H9 (cell line): Measurements from ENCODE around the gene PCCA. TPM values are rescaled to one million over a fixed set of nuclear protein-coding genes. Genes with fewer than 3 reads are reported as not detected.

ENCODE experiments used
- DNase-seq: peaks from one replicate; pipeline ENCODE4 v3.0.0-alpha.2; 2017
- H2AFZ ChIP-seq: one replicate; pipeline ENCODE4 v1.6.1; 2013; ENCODE audit warnings: mild to moderate bottlenecking, low read length, control low read depth, moderate library complexity
- H2AK5ac ChIP-seq: 2 replicates; pipeline ENCODE4 v1.6.1; 2013; ENCODE audit warnings: low read length, control low read depth, mixed read lengths; ENCODE audit not compliant: insufficient read length
- H2BK120ac ChIP-seq: one replicate; pipeline ENCODE4 v1.6.1; 2013; ENCODE audit warnings: low read depth, mild to moderate bottlenecking, low read length, control low read depth, inconsistent platforms; ENCODE audit not compliant: poor library complexity, severe bottlenecking
- H2BK12ac ChIP-seq: 2 replicates; pipeline ENCODE4 v1.6.1; 2013; ENCODE audit warnings: low read length, control low read depth, mixed read lengths, low read depth; ENCODE audit not compliant: insufficient read length
- H2BK15ac ChIP-seq: 2 replicates; pipeline ENCODE4 v1.6.1; 2013; ENCODE audit warnings: low read depth, low read length, control low read depth
- H2BK20ac ChIP-seq: one replicate; pipeline ENCODE4 v1.6.1; 2013; ENCODE audit warnings: low read depth, mild to moderate bottlenecking, low read length, control low read depth, inconsistent platforms; ENCODE audit not compliant: poor library complexity, severe bottlenecking
- H2BK5ac ChIP-seq: 2 replicates; pipeline ENCODE4 v1.6.1; 2013; ENCODE audit warnings: low read length, control low read depth, mixed read lengths; ENCODE audit not compliant: insufficient read length
- H3K14ac ChIP-seq: 2 replicates; pipeline ENCODE4 v1.6.1; 2013; ENCODE audit warnings: low read length, control low read depth; ENCODE audit not compliant: insufficient read depth
- H3K18ac ChIP-seq: 2 replicates; pipeline ENCODE4 v1.6.1; 2013; ENCODE audit warnings: low read depth, mild to moderate bottlenecking, mixed read lengths, low read length, control low read depth; ENCODE audit not compliant: insufficient read length
- H3K23ac ChIP-seq: 2 replicates; pipeline ENCODE4 v1.6.1; 2013; ENCODE audit warnings: low read length, control low read depth, mixed read lengths, low read depth; ENCODE audit not compliant: insufficient read length
- H3K23me2 ChIP-seq: 2 replicates; pipeline ENCODE4 v1.6.1; 2013; ENCODE audit warnings: low read depth, mild to moderate bottlenecking, mixed read lengths, low read length, control low read depth; ENCODE audit not compliant: insufficient read length, poor library complexity, severe bottlenecking
- H3K27ac ChIP-seq: 2 replicates; pipeline ENCODE4 v1.5.1; 2013; ENCODE audit warnings: low read length, control low read depth, mixed read lengths, low read depth; ENCODE audit not compliant: insufficient read length
- H3K27me3 ChIP-seq: 2 replicates; pipeline ENCODE4 v1.6.1; 2013; ENCODE audit warnings: low read length, control low read depth, inconsistent platforms; ENCODE audit not compliant: insufficient read depth
- H3K4ac ChIP-seq: 2 replicates; pipeline ENCODE4 v1.6.1; 2013; ENCODE audit warnings: low read depth, mild to moderate bottlenecking, control low read depth, inconsistent platforms, low read length, moderate library complexity
- H3K4me1 ChIP-seq: 2 replicates; pipeline ENCODE4 v1.6.1; 2013; ENCODE audit warnings: low read length, control low read depth, inconsistent platforms; ENCODE audit not compliant: insufficient read depth
- H3K4me2 ChIP-seq: 2 replicates; pipeline ENCODE4 v1.6.1; 2013; ENCODE audit warnings: low read length, control low read depth, mixed read lengths; ENCODE audit not compliant: insufficient read length, insufficient read depth
- H3K56ac ChIP-seq: 2 replicates; pipeline ENCODE4 v1.6.1; 2013; ENCODE audit warnings: low read depth, mild to moderate bottlenecking, mixed read lengths, low read length, control low read depth; ENCODE audit not compliant: insufficient read length
- H3K79me1 ChIP-seq: 2 replicates; pipeline ENCODE4 v1.6.1; 2013; ENCODE audit warnings: low read depth, mild to moderate bottlenecking, moderate library complexity, low read length, control low read depth, inconsistent platforms; ENCODE audit not compliant: insufficient read depth, poor library complexity, severe bottlenecking
- H3K79me2 ChIP-seq: 2 replicates; pipeline ENCODE4 v1.6.1; 2013; ENCODE audit warnings: low read length, control low read depth, inconsistent platforms; ENCODE audit not compliant: insufficient read depth
- H3K9ac ChIP-seq: 2 replicates; pipeline ENCODE4 v1.6.1; 2013; ENCODE audit warnings: low read length, control low read depth, mixed read lengths; ENCODE audit not compliant: insufficient read length; ENCODE audit errors: extremely low read depth
- H3K9me3 ChIP-seq: one replicate; pipeline ENCODE4 v1.6.1; 2013; ENCODE audit warnings: low read depth, low read length, inconsistent platforms; ENCODE audit not compliant: control insufficient read depth
- H3T11ph ChIP-seq: one replicate; pipeline ENCODE4 v1.6.1; 2013; ENCODE audit warnings: mild to moderate bottlenecking, low read length, control low read depth, inconsistent platforms
- H4K20me1 ChIP-seq: one replicate; pipeline ENCODE4 v1.6.1; 2013; ENCODE audit not compliant: control insufficient read depth, insufficient read length, insufficient read depth
- H4K5ac ChIP-seq: 2 replicates; pipeline ENCODE4 v1.6.1; 2013; ENCODE audit warnings: low read depth, mild to moderate bottlenecking, mixed read lengths, low read length, control low read depth; ENCODE audit not compliant: insufficient read length
- H4K8ac ChIP-seq: replicated peaks from 2 replicates; pipeline ENCODE4 v1.6.1; 2013; ENCODE audit warnings: low read length, control low read depth, mixed read lengths, low read depth; ENCODE audit not compliant: insufficient read length
- H4K91ac ChIP-seq: 2 replicates; pipeline ENCODE4 v1.6.1; 2013; ENCODE audit warnings: low read depth, mild to moderate bottlenecking, moderate library complexity, mixed read lengths, low read length, control low read depth; ENCODE audit not compliant: insufficient read length
- H3K27ac Mint-ChIP-seq, 3 experiments: 2 replicates in 2 of 3; 3 replicates in 1 of 3; pipeline ENCODE4 v1.8.0; 2020 to 2021; ENCODE audit warnings: mixed read lengths in 3 of 3, mild to moderate bottlenecking in 1 of 3, moderate library complexity in 1 of 3
- H3K27me3 Mint-ChIP-seq: 2 replicates; pipeline ENCODE4 v1.8.0; 2021; ENCODE audit warnings: low read depth, mild to moderate bottlenecking, moderate library complexity, mixed read lengths
- H3K36me3 Mint-ChIP-seq, 3 experiments: 2 replicates in 2 of 3; 3 replicates in 1 of 3; pipeline ENCODE4 v1.8.0; 2020 to 2021; ENCODE audit warnings: low read depth in 3 of 3, mixed read lengths in 3 of 3; ENCODE audit not compliant: insufficient read depth in 1 of 3
- H3K4me1 Mint-ChIP-seq, 2 experiments: 2 replicates each; pipeline ENCODE4 v1.8.0; 2020; ENCODE audit warnings: mixed read lengths in 2 of 2
- H3K4me3 Mint-ChIP-seq, 2 experiments: 2 replicates in 1 of 2; 3 replicates in 1 of 2; pipeline ENCODE4 v1.8.0; 2020 to 2021; ENCODE audit warnings: mild to moderate bottlenecking in 2 of 2, mixed read lengths in 2 of 2, moderate library complexity in 1 of 2
- H3K9me3 Mint-ChIP-seq, 2 experiments: 2 replicates in 1 of 2; 3 replicates in 1 of 2; pipeline ENCODE4 v1.8.0; 2020; ENCODE audit warnings: mild to moderate bottlenecking in 2 of 2, mixed read lengths in 2 of 2, moderate library complexity in 1 of 2
- WGBS: extraction: QIAGEN DNeasy Blood & Tissue Kit; methylation state at CpG from one replicate; pipeline ENCODE4 v1.1.7; 2013; ENCODE audit warnings: missing lambda C conversion rate, low lambda C conversion rate, mixed read lengths; ENCODE audit not compliant: insufficient read length; ENCODE audit errors: extremely low coverage; 5-methylcytosine and 5-hydroxymethylcytosine counted together
- total RNA-seq: library from RNA; stranded (reverse); gene quantifications from 2 replicates; pipeline ENCODE4 v1.2.1, GENCODE V29; 2021
- TF ChIP-seq, protein P1 (sequence below): fragments of 200-600 bp; sonication (generic); conservative IDR thresholded peaks from 3 replicates; pipeline ENCODE4 v1.8.0; 2021; ENCODE audit warnings: antibody characterized with exemption, mild to moderate bottlenecking

PCCA gene
- total RNA-seq, 1 experiment from 2014 or later, result 56.5 TPM

- Histone ChIP-seq H3K18ac (no peak overlapping the region), H3K23ac (no peak overlapping the region), H2BK12ac (no peak overlapping the region), H3K79me2 (no peaks in the 10 kb centered on the region), H3K27ac (no peak overlapping the region), H3K9me3 (no peaks in the 10 kb centered on the region), H3T11ph (no peak overlapping the region), H3K9ac (no peak overlapping the region), H3K4me2 (no peak overlapping the region), H2BK120ac (no peak overlapping the region), H2BK20ac (no peak overlapping the region), H2AFZ (no peak overlapping the region), H3K56ac (no peak overlapping the region), H2AK5ac (no peak overlapping the region), H3K23me2 (no peaks in the 10 kb centered on the region), H3K27me3 (no peaks in the 10 kb centered on the region), H3K4me1 (no peaks in the 10 kb centered on the region), H4K91ac (no peak overlapping the region), H3K79me1 (no peaks in the 10 kb centered on the region), H2BK15ac (no peak overlapping the region), H3K4ac (no peak overlapping the region), H4K5ac (no peak overlapping the region), H4K20me1 (no peaks in the 10 kb centered on the region), H4K8ac (no peak overlapping the region), H3K14ac (no peak overlapping the region), H2BK5ac (no peak overlapping the region)
- TF ChIP-seq, protein P1, sequence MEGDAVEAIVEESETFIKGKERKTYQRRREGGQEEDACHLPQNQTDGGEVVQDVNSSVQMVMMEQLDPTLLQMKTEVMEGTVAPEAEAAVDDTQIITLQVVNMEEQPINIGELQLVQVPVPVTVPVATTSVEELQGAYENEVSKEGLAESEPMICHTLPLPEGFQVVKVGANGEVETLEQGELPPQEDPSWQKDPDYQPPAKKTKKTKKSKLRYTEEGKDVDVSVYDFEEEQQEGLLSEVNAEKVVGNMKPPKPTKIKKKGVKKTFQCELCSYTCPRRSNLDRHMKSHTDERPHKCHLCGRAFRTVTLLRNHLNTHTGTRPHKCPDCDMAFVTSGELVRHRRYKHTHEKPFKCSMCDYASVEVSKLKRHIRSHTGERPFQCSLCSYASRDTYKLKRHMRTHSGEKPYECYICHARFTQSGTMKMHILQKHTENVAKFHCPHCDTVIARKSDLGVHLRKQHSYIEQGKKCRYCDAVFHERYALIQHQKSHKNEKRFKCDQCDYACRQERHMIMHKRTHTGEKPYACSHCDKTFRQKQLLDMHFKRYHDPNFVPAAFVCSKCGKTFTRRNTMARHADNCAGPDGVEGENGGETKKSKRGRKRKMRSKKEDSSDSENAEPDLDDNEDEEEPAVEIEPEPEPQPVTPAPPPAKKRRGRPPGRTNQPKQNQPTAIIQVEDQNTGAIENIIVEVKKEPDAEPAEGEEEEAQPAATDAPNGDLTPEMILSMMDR, result no peak
- no CpG with 5 or more reads among the region's 21 CpGs for WGBS
- peaks cover 4 to 21% of the 10 kb centered on the region in 2 experiments; a peak in 3 of 4 replicates for H3K4me1 Mint-ChIP-seq
- DNase-seq, result no peak
- no peaks in the 10 kb centered on the region for H3K9me3 Mint-ChIP-seq
- no peak overlapping the region for H3K4me3 Mint-ChIP-seq
- H3K36me3 Mint-ChIP-seq, result no peaks in the 10 kb centered on the region
- no peak overlapping the region for H3K27ac Mint-ChIP-seq
- no peaks in the 10 kb centered on the region; the same call in 1 of the 2 replicates for H3K27me3 Mint-ChIP-seq
Observed at GRCh38 chr13:100546713-100547405, 458.0 kb downstream of the PCCA start.
